OCI-LY1 (cell line): Measurements from ENCODE around the gene DROSHA.

Experiments
- H2AFZ ChIP-seq: fragments of 200-600 bp; sonication (generic), shearing (Covaris generic); 2 replicates; pipeline ENCODE4 v1.6.0; 2014; ENCODE audit warnings: antibody characterized with exemption, mild to moderate bottlenecking, low read length
- H3F3A ChIP-seq: fragments of 200-600 bp; sonication (generic), shearing (Covaris generic); 2 replicates; pipeline ENCODE4 v1.6.0; 2014; ENCODE audit warnings: mild to moderate bottlenecking, antibody characterized with exemption, low read length, moderate library complexity; ENCODE audit not compliant: insufficient read depth
- H3K27ac ChIP-seq: fragments of 200-600 bp; sonication (generic); 2 replicates; pipeline ENCODE4 v1.5.1; 2014; ENCODE audit warnings: low read length, mixed run types, mild to moderate bottlenecking, low read depth; ENCODE audit not compliant: poor library complexity, severe bottlenecking
- H3K27me3 ChIP-seq: fragments of 200-600 bp; sonication (generic); 2 replicates; pipeline ENCODE4 v1.6.0; 2014; ENCODE audit warnings: antibody characterized with exemption, mild to moderate bottlenecking, low read length, moderate library complexity; ENCODE audit not compliant: insufficient read depth
- H3K36me3 ChIP-seq: fragments of 200-600 bp; sonication (generic); 2 replicates; pipeline ENCODE4 v1.6.1; 2014; ENCODE audit warnings: mild to moderate bottlenecking, antibody characterized with exemption, low read length, moderate library complexity, mixed read lengths; ENCODE audit not compliant: insufficient read depth
- H3K4me1 ChIP-seq: fragments of 200-600 bp; sonication (generic); 2 replicates; pipeline ENCODE4 v1.5.1; 2014; ENCODE audit warnings: mild to moderate bottlenecking, low read length, moderate library complexity; ENCODE audit not compliant: insufficient read depth, severe bottlenecking
- H3K4me2 ChIP-seq: fragments of 200-600 bp; sonication (generic), shearing (Covaris generic); 2 replicates; pipeline ENCODE4 v1.6.1; 2014; ENCODE audit warnings: low read length
- H3K4me3 ChIP-seq: fragments of 200-600 bp; sonication (generic); 2 replicates; pipeline ENCODE4 v1.5.1; 2014; ENCODE audit warnings: low read length, low read depth, mild to moderate bottlenecking, mixed read lengths; ENCODE audit not compliant: poor library complexity, severe bottlenecking
- H3K79me2 ChIP-seq: fragments of 200-600 bp; shearing (Covaris generic); 2 replicates; pipeline ENCODE4 v1.6.1; 2016; ENCODE audit warnings: mixed run types, low read length, mixed read lengths; ENCODE audit not compliant: insufficient read depth
- H3K9ac ChIP-seq: fragments of 200-600 bp; sonication (generic), shearing (Covaris generic); 2 replicates; pipeline ENCODE4 v1.6.1; 2014; ENCODE audit warnings: mild to moderate bottlenecking, low read length, mixed read lengths
- H3K9me2 ChIP-seq: fragments of 200-600 bp; sonication (generic), shearing (Covaris generic); 2 replicates; pipeline ENCODE4 v1.6.1; 2014; ENCODE audit warnings: low read depth, mild to moderate bottlenecking, low read length, mixed read lengths
- H3K9me3 ChIP-seq: fragments of 200-600 bp; shearing (Covaris generic); 2 replicates; pipeline ENCODE4 v1.6.1; 2014; ENCODE audit warnings: low read length, mixed read lengths
- H4K20me1 ChIP-seq: fragments of 200-600 bp; sonication (generic), shearing (Covaris generic); 2 replicates; pipeline ENCODE4 v1.6.0; 2016; ENCODE audit warnings: mild to moderate bottlenecking, low read length; ENCODE audit not compliant: insufficient read depth
- CTCF ChIP-seq: fragments of 200-600 bp; sonication (generic), shearing (Covaris generic); IDR thresholded peaks from 2 replicates; pipeline ENCODE4 v1.5.1; 2017; ENCODE audit warnings: mild to moderate bottlenecking, antibody characterized with exemption, low read length, moderate library complexity, mixed read lengths
- EZH2 ChIP-seq: fragments of 200-600 bp; sonication (generic), shearing (Covaris generic); IDR thresholded peaks from 2 replicates; pipeline ENCODE4 v1.8.0; 2017; ENCODE audit warnings: borderline replicate concordance, mixed run types, mild to moderate bottlenecking, antibody characterized with exemption, low read length, moderate library complexity, mixed read lengths

Gene DROSHA

GRCh38 chr5:31477971-31478370, 53.9 kb downstream of the DROSHA start:
- H3K36me3 ChIP-seq: peaks cover 35% of the 10 kb centered on the region
- H3K9me3 ChIP-seq: no peaks in the 10 kb centered on the region
- no peak overlapping the region for H3K9ac ChIP-seq
- no peaks in the 10 kb centered on the region for H4K20me1 ChIP-seq
- TF ChIP-seq EZH2 (no peak), CTCF (no peak)
- H3K4me1 ChIP-seq: no peaks in the 10 kb centered on the region
- no peaks in the 10 kb centered on the region for H3F3A ChIP-seq
- H3K27me3 ChIP-seq: no peaks in the 10 kb centered on the region
- H3K4me2 ChIP-seq: no peak overlapping the region
- H2AFZ ChIP-seq: no peak overlapping the region
- no peak overlapping the region for H3K27ac ChIP-seq
- no peaks in the 10 kb centered on the region for H3K79me2 ChIP-seq
- H3K4me3 ChIP-seq: no peak overlapping the region
- H3K9me2 ChIP-seq: no peaks in the 10 kb centered on the region

- Histone ChIP-seq H2AFZ (no peak overlapping the region), H3K27ac (no peak overlapping the region), H3K9me3 (no peaks in the 10 kb centered on the region), H3K4me1 (no peaks in the 10 kb centered on the region), H3K79me2 (no peaks in the 10 kb centered on the region), H3K36me3 (peaks cover 40% of the 10 kb centered on the region), H3K4me2 (no peak overlapping the region), H3K9ac (no peak overlapping the region), H4K20me1 (no peaks in the 10 kb centered on the region), H3K4me3 (no peak overlapping the region), H3K9me2 (no peaks in the 10 kb centered on the region), H3F3A (no peaks in the 10 kb centered on the region), H3K27me3 (no peaks in the 10 kb centered on the region)
- TF ChIP-seq CTCF (no peak), EZH2 (no peak)
Measured at GRCh38 chr5:31477516-31477915, 54.4 kb downstream of the DROSHA start.

- no peak for TF ChIP-seq CTCF
- no peak for TF ChIP-seq EZH2
Measured at GRCh38 chr5:31476738-31477141, 55.2 kb downstream of the DROSHA start.

More at GRCh38 chr5:31476738-31477141, 55.2 kb downstream of the DROSHA start:
- Histone ChIP-seq H3F3A (no peaks in the 10 kb centered on the region), H2AFZ (no peak overlapping the region), H3K79me2 (no peaks in the 10 kb centered on the region), H3K9ac (no peak overlapping the region), H3K4me1 (no peaks in the 10 kb centered on the region), H3K27me3 (no peaks in the 10 kb centered on the region), H3K27ac (no peak overlapping the region), H3K4me3 (no peak overlapping the region), H4K20me1 (no peaks in the 10 kb centered on the region), H3K36me3 (peaks cover 34% of the 10 kb centered on the region), H3K9me3 (no peaks in the 10 kb centered on the region), H3K9me2 (no peaks in the 10 kb centered on the region), H3K4me2 (no peak overlapping the region)
